HG02938 (cell line): ENCODE results near the gene GALNT15.

Source experiments
- ATAC-seq: cut with Tn5 transposase; IDR thresholded peaks from one replicate; pipeline ENCODE4 v1.9.1; 2021; ENCODE audit warnings: mild to moderate bottlenecking, moderate library complexity; ENCODE audit not compliant: unreplicated experiment

Gene GALNT15

GRCh38 chr3:16150285-16150684 lies 24.2 kb upstream of the GALNT15 start:
- ATAC-seq: no peak

GRCh38 chr3:16151109-16151508 lies 23.4 kb upstream of the GALNT15 start:
- no peak for ATAC-seq

- no peak for ATAC-seq
Observed at GRCh38 chr3:16168211-16168610, 6.3 kb upstream of the GALNT15 start.

GRCh38 chr3:16171009-16171408 lies 3.5 kb upstream of the GALNT15 start:
- no peak for ATAC-seq

GRCh38 chr3:16171825-16172224 lies 2.7 kb upstream of the GALNT15 start:
- no peak for ATAC-seq

GRCh38 chr3:16173283-16174025 lies 1.0 kb upstream of the GALNT15 start:
- ATAC-seq: no peak

GRCh38 chr3:16174026-16174355 lies 489 bp upstream of the GALNT15 start:
- no peak for ATAC-seq

- ATAC-seq: no peak
Observed at GRCh38 chr3:16174976-16175901, 759 bp downstream of the GALNT15 start.

GRCh38 chr3:16176391-16177030 lies 2.0 kb downstream of the GALNT15 start:
- ATAC-seq: no peak

- no peak for ATAC-seq
Observed at GRCh38 chr3:16177382-16177781, 2.9 kb downstream of the GALNT15 start.

GRCh38 chr3:16177962-16178627 lies 3.6 kb downstream of the GALNT15 start:
- ATAC-seq: no peak

- ATAC-seq: no peak
Observed at GRCh38 chr3:16178628-16178988, 4.1 kb downstream of the GALNT15 start.

GRCh38 chr3:16179261-16179660 lies 4.8 kb downstream of the GALNT15 start:
- ATAC-seq: no peak

- ATAC-seq: no peak
Observed at GRCh38 chr3:16179771-16180736, 5.6 kb downstream of the GALNT15 start.

GRCh38 chr3:16180737-16181134 lies 6.3 kb downstream of the GALNT15 start:
- no peak for ATAC-seq

- no peak for ATAC-seq
Observed at GRCh38 chr3:16181361-16181760, 6.9 kb downstream of the GALNT15 start.

GRCh38 chr3:16182183-16182582 lies 7.7 kb downstream of the GALNT15 start:
- ATAC-seq: no peak

- ATAC-seq: no peak
Observed at GRCh38 chr3:16182612-16183011, 8.1 kb downstream of the GALNT15 start.

GRCh38 chr3:16183082-16183481 lies 8.6 kb downstream of the GALNT15 start:
- no peak for ATAC-seq
